Brain pericyte (primary cell): ENCODE measurements around the gene XPC.
"Not testable (repeated sequence)": the region's sequence is repeated elsewhere in the genome, so short reads cannot be mapped to it uniquely, and the experiment has no call there.

Experiments
- DNase-seq: peaks from one replicate; pipeline ENCODE4 v3.0.0-alpha.2; 2012; ENCODE audit warnings: low read depth, low spot score

Gene XPC

DNA sequence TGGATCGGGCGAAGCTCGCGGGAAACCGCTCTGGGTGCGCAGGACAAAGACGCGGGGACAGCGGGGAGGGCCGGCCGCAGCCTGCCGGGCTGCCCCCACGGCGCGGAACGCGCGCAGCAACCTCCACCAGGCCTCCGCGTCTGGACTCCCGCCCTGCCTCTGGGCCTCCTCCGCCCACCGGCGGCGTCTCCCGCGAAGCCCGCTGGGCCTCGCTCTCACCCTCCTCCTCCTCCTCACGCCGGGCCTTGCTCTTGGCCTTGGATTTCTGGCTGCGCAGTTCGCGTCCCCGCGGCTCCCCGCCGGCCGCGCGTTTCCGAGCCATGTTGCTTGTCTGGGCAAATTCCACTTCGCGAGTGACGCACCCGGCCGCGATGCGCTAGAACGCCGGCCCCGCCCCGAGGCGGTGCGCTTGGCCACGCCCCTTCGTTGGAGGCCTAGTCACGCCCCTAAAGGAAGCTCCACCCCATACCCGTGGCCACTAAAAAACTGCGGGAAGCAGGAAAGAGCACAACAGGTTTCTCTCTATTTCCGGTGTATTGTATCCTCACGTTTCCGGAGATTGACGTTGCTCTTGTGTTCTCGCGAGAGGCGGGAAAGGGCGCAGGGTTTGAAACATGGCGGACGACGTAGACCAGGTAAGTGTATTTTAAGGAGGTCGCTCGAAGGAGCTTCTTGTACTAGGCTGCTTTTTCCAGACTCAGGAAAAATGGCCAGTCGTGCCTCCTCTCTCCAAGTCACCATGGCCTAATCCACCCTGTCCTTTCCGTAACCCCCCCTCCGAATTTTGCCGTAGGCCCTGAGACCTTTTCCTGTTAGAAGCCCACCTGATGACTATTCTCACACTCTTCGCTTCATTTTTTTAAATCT is at the start of gene XPC, which contains the start of gene LSM3:
Gene XPC (minus strand): TSS at position 355 of the 867 bp plus-strand sequence. CDS start 33 bp downstream, at position 322.
Gene LSM3 (plus strand): TSS at position 571 of the 867 bp plus-strand sequence. CDS start 44 bp downstream, at position 615.
- peak; percentile 97 for DNase-seq

DNA sequence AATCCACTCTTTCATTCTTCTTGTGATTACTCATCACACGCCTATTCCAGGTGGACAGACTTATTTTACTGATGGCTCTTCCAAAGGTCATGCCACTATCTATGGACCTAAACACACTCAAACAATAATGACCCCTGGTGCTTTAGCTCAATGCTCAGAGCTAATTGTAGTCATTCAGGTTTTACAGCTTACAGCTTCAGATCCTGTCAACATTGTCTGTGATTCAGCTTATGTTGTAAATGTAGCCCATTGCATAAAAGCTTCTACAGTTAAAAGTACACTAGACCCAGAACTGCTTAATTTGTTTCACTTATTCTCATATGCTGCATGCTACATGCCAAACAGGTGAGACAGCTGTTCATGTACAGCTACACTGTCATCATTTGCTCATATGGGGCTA is 49.5 kb upstream of the XPC start:
- no peak for DNase-seq

DNA sequence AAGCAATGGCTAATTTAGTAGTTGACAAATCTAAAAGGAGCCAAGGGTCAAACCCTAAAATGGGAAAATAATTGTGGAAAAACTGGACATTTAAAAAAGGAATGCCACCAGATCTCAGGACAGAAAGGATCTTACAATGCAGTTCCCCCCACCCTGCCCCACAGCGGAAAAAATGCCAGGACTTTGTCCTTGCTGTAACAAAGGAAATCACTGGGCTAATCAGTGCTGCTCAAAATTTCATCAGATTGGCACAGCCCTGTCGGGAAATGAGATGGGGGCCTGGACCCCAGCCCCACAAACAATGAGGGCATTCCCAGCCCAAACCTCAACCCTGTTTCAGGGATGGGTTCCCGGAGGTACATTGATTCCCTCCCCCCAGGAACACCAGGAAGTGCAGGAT is 48.0 kb upstream of the XPC start:
- DNase-seq: not testable (repeated sequence)

DNA sequence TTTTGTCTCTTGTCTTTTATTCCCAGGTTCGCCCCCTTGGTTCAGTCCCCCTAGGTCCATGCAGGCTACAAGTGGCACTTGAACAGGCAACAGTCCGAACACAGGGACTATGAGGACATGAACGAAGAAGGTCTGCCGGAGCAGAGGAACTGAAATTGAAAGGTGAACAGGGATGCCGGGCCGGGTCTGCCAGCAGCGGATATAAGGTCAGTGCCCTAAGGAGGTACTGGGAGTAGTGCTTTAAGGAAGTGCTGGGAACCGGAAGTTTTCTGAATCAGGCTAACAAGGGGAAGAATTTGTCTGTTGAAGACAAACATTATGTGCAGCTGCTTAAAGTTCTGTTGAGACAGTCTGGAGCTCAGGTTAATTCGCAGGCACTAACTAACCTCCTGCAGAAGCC is 47.0 kb upstream of the XPC start:
- DNase-seq: no peak

DNA sequence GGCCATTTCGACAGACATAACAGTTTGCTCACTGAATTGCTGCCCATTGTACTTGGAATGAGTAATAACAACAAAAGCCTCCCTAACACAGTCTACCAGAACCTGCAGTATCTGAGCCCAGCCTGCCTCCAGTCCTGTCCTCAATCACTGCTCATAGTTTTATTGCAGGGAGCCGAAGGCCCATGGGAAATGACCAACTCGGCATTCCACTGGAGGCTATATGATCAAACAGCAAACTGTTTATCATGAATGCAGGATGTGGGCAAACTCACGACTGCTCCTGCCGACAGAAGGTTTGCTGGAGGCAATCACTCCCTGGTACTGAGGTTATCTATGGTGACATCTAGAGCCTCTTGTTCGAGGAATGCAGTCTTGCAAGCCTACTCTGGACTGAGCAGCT is 46.5 kb upstream of the XPC start:
- DNase-seq: no peak

DNA sequence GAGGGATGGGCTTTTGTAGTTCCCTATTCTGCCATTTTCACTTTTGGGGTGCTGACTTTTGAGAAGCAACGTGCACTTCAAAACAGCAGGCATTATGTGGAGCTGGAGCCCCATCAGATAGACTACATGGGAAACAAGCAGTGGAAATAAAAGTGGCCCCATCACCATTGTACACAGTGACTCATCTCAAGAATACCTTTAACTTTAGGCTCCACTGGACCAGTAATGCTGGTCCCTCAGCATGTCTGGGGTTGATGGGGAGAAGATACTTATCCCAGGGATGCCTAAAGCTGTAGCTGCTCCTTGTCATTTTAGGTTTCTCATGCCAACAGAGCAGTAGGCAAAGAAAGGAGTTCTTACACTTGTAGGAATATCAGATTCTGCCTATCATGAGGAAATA is 45.2 kb upstream of the XPC start:
- DNase-seq: no peak

DNA sequence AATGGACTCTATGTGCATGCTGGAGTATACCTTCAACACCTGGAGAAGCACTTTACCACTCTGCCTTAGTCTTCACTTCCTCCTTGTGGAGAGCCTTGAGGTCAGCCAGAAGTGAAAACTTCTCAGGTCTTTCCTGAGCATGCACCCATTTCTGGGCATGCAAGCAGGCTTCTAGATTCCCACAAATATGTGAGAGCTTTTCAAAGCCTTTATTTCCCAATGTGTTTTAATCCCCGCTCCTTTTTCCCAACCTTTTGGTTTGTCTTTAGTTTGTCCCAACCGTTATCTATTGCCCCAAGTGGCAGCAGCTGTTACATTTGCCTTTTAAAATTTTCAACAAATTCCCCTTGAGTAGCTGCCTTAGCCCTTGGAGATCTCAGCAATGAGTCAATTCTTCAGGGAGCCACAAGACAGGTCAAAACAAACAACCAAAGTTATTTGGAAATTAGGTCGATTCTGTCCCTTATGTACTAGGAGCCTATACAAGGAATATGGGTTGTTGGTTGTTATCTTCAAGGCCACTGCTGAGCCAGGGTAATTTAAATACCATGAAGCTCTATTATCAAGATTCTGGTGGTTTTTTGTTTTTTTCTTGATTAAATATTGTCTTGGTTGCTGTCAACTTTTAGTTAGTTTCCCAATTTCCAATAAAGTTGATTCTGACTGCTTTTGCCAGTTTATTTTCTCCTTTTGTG is 44.6 kb upstream of the XPC start:
- no peak for DNase-seq

DNA sequence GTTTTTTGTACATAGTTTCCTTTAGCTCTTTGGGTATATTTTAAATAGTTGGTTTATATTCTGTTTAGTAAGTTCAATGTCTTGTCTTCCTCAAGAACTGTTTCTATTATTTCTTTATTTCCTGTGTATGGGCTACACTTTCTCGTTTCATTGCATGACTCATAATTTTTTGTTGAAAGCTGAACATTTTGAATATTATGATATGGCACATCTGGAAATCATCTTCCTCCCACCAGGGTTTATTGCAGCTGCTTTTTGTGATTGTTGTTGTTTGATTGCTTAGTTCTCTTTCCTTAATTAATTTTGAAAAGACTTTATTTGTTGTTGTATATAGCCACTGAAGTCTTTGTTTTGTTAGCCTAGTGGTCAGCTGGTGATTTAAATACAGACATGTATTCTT is 44.1 kb upstream of the XPC start:
- DNase-seq: no peak

DNA sequence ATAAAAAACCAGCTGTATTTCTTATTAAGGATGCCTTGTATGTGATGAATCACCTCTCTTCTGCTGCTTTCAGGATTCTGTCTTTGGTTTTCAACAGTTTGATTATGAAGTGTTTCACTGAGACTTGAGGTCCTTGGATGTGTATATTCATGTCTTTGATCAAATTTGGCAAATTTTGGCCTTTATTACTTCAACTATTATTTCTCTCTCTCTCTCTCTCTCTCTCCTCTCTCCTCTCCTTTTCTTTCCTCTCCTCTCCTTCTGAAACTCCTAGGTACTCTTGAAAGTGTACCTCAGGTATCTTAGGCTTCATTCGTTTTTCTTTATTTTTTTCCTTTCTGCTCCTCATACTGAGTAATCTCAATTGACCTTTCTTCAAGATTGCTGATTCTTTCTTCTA is 43.5 kb upstream of the XPC start:
- DNase-seq: no peak

DNA sequence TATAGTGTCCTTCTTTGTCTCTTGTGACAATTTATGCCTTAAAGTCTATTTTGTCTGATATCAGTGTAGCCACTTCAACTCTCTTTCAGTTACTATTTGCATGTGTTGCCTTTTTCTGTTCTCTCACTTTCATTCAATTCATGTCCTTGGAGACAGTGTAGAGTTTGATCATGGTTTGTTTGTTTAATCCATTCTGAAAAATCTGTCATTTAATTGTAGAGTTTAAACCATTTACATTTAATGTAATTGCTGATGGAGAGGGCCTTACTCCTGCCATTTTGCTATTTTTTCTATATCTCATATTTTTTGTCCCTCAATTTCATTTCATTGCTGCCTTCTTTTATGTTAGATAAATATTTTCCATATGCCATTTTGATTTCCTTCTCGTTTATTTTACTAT is 42.5 kb upstream of the XPC start:
- DNase-seq: no peak

DNA sequence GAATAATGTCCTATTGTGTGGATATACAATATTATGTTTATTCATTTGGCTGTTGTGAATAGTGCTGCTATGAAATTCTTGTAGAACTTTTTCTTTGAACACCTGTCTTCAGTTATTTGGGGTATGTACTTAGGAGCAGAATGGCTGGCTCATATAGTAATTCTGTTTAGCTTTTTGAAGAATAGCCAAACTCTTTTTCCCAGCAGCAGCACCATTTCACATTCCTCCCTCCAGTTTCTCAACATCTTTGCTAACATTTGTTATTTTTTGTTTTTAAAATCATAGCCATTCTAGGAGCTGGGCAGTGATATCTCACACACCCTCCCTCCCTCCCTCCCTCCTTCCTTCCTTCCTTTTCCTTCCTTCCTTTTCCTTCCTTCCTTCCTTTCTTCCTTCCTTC is 40.0 kb upstream of the XPC start:
- no peak for DNase-seq

DNA sequence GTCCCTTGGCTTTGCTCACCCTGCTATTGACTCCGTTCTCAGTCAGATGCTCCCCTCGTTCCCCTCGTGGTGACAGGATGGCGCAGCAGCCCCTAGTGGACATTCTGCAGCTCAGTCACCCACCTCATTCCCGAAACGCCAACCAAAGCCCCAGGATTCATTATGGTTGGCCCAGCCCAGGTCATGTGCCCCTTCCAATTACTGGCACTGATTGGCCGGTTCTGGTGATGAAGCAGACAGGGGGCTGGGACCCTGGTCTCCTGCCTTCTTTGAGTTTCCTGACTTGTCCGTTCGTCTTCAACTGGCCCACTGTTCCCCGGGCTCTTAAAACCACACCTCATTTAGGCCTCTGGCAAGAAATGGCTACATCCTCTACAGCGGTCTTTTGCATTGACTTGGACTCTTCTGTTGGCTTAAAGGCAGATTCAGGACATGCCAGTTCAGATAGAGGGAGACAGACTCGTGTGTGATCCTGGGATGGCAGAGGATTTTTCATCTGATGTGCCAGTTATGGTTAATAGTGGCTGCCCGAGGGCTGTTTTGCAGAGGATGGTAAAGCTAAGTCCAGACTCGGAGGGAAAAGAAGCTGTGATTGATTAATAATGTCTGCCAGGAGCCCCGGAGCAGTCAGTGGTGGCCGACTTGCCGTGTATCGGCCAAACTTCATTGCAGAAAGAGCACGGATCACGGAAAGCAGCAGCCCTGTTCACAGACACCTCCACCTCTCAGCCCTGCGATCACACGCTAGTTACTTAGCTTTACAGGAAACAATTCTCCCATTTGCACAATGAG is 38.1 kb upstream of the XPC start:
- DNase-seq: peak; percentile 51

DNA sequence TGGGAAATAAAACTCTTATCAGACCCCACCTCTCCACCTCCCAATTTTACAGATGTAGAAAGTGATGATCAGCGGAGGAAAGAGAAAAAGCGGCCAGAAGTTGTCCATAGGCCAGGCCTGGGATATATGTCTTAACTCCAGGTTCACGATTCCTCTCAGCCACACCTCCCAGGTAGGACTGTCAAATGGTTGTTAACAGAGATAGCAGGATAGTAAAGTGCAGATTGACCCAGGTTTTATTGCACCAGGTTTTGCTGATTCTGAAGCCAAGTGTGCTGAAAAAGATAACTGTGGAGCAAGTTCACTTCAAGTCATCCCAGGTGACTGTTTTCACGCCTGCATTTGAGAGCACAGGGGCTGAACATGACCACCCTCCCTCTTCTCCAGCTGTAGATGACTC is 36.4 kb upstream of the XPC start:
- no peak for DNase-seq

DNA sequence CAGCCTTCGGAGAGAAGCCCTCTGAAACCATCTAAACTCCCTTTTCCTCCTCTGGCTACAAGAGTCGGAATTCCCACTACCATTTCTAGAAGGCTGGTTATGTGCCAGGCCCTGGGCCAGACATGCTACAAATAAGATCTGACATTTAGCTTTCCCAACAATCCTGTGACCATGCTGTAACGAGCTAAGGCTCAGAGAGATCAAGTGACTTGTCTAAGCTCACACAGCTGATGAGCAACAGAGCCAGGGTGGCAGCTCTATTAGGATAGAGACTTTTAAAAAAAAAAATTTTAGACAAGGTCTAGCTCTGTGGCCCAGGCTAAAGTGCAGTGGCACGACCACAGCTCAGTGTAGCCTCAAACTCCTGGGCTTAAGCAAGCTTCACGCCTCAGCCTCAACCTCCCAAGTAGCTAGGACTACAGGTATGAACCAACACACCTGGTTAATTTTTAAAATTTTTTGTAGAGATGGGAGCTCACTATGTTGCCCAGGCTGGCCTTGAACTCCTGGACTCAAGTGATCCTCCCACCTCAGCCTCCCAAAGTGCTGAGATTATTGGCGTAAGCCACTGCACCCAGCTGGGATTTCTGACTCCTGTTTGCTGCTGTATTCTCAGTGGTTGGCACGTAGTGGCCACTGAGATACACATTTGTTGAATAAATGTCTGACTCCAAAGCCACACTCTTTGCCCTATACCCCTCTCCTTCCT is 34.8 kb upstream of the XPC start:
- DNase-seq: no peak

DNA sequence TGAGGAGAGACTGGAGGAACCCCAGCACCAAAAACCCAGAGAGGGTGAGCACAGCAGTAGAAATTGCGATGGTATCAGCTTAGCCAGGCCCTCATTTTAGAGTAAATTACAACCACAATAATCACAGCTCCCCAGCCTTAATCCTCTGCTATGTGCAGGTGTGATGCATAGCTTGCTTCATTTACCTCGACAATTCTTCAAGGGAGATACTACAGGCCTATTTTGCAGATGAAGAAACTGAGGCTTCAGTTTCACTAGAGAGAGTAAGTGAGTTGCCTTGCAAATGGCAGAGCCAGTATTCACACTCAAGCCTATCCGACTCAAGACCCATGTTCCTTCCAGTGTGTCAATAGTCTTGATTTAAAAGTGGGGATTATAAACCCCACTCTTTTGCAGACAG is 33.6 kb upstream of the XPC start:
- no peak for DNase-seq

DNA sequence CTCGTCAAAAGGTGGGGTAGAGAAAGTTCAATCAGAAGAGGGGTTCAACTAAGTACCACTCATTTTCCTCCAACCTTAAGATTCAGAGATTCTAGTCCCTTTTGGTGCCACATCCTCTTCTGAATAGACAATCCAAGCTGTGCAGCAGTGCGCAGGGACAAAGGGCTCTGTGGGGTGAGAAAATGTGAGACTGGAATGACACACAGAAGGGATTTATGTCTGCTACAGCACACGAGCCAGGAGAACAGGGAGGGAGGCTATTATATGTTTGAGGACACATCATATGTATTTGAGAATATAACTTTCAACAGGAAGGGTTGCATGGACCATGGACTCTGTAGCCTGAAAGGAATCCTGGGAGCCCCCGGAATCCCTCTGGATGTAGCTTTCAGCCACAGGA is 33.2 kb upstream of the XPC start:
- no peak for DNase-seq

DNA sequence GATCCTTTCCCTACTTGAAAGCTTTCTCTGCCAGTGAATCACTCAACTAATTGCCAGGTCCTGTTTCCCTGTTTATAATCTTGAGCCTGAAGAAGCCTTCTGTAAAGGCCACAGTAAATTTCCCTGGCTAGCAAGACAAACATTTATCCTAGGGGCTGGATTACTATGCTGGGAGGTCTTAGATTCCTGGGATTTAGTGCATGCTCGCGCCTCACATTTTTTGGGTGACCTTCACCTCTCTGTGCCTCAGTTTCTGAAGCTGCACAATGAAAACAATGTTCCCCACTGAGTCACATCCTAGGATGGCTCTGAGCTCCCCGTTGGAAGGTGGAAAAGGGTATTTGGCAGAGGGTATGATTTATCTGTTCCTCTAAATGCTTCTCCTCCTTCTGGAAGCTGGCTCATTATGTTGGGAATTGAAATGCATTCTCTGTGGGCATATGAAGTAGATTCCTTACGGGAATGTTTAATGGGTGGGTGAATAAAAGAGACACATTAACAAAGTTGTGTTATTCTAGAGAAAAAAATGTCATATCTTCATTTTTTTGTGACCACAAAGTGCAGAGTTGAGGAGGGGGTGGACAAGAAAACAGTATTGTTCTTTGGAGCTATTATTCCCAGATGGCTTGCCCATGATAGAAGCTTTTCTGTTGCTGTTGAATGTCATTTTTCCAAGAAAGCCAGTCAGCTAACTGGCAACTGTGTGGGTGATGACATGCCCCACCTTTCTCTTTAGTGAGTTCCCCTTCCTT is 32.6 kb upstream of the XPC start:
- no peak for DNase-seq

DNA sequence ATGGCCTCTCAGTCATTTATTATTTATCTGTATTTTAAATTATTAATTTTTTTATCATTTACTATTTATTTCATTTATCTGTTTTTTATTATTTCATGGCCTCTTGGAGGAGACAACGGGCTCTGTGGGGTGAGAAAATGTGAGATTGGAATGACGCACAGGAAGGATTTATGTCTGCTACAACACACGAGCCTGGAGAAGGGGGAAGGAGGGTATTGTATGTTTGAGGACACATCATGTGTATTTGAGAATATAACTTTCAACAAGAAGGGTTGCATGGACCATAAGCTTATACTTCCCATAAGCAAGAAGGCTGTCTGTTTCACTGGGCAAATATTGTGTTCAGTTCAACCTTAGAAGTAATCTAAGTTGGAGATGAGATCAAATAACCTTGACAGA is 31.9 kb upstream of the XPC start:
- DNase-seq: no peak

DNA sequence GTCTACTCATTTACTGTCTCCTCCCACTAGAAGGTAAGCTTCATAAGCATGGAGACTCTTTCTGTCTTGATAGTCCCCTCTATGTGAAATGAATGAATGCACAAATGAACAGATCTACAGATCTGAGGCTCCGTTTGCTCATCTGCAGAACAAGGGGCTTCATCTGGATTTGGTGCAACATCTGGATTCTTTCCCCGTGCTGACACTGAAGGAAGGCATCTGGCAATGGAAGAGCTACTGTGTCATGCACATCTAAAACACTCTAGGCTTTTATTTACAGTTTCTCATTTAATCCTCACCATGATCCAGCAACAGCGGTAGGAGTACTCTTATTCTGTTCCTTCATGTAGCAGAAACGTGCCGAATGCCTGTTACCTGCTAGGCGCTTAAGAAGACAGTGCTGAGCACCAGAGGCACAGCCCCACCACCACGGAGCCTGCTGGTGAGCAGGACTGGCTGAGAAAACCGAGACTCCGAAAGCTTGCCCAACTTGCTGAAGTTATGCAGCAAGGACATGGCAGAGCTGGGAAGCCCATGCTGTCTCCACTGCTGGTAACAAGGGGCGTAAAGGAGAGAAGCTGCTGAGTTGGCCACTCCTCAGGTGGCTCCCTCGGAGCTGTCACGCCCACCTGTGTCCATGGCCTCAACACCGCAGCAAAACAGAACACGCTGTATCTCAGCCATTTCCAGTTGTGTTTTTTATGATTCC is 31.3 kb upstream of the XPC start:
- DNase-seq: no peak

DNA sequence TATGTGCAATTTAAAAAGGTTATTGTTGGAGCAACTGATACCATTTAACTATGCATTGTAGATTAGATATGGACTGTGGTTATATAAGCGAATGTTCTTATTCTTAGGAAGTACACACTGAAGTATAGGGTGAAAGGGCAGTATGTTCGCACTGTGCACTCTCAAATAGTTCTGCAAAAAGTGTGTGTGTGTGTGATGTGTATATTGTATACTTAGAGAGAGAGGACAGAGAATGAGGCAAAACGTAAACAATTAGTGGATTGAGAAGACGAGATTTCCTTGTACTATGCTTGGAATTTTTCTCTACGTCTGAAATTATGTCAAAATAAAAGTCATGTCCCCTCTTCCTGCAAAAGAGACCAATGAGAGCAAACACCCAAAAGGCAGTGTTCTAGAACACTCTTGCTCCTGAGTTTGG is 30.6 kb upstream of the XPC start:
- no peak for DNase-seq
